Stimulated activated effector memory CD8-positive, alpha-beta T cell treated with anti-CD3 and anti-CD28 coated beads, Interleukin-12 subunit alpha, Interleukin-12 subunit beta, amount 100 ng/mL, for 72 hours (primary cell): ENCODE data around the gene FAM9C.
"Not testable (repeated sequence)": the region's sequence is repeated elsewhere in the genome, so short reads cannot be mapped to it uniquely, and the experiment has no call there.

Source experiments
- ATAC-seq: fragments of 150-1000 bp; cut with Tn5 transposase; 2 replicates; pipeline ENCODE4 v1.10.0; 2021
- DNase-seq, 2 donors: peaks; one replicate each; pipeline ENCODE4 v3.0.0; 2021 to 2022; ENCODE audit warnings: low spot score in 2 of 2
- H3K27ac Mint-ChIP-seq: one replicate; pipeline ENCODE4 v1.8.0; 2022; ENCODE audit warnings: mild to moderate bottlenecking, mixed read lengths
- H3K36me3 Mint-ChIP-seq: one replicate; pipeline ENCODE4 v1.8.0; 2022; ENCODE audit warnings: mild to moderate bottlenecking, mixed read lengths
- H3K4me1 Mint-ChIP-seq: one replicate; pipeline ENCODE4 v1.8.0; 2022; ENCODE audit warnings: mixed read lengths
- H3K4me3 Mint-ChIP-seq: one replicate; pipeline ENCODE4 v1.8.0; 2022; ENCODE audit warnings: mild to moderate bottlenecking, mixed read lengths
- H3K9me3 Mint-ChIP-seq: one replicate; pipeline ENCODE4 v1.8.0; 2022; ENCODE audit warnings: mixed read lengths

The FAM9C gene

GRCh38 chrX:13029887-13030771 lies 14.3 kb downstream of the FAM9C start:
- H3K27ac Mint-ChIP-seq, result peak overlapping the region; percentile 68
- no peaks in the 10 kb centered on the region for H3K36me3 Mint-ChIP-seq
- H3K9me3 Mint-ChIP-seq, result no peaks in the 10 kb centered on the region
- no peak for DNase-seq
- ATAC-seq, result no peak
- H3K4me3 Mint-ChIP-seq, result peak overlapping the region; percentile 23
- peaks cover 33% of the 10 kb centered on the region for H3K4me1 Mint-ChIP-seq

- no peak for DNase-seq
- Mint-ChIP-seq H3K4me1 (peaks cover 38% of the 10 kb centered on the region), H3K4me3 (no peak overlapping the region), H3K27ac (no peak overlapping the region), H3K9me3 (no peaks in the 10 kb centered on the region), H3K36me3 (no peaks in the 10 kb centered on the region)
- no peak for ATAC-seq
Measured at GRCh38 chrX:13029637-13029886, 14.9 kb downstream of the FAM9C start.

GRCh38 chrX:13028871-13029636 lies 15.4 kb downstream of the FAM9C start:
- H3K4me1 Mint-ChIP-seq, result peaks cover 38% of the 10 kb centered on the region
- ATAC-seq (no peak), DNase-seq (no peak)
- no peak overlapping the region for H3K27ac Mint-ChIP-seq
- no peak overlapping the region for H3K4me3 Mint-ChIP-seq
- no peaks in the 10 kb centered on the region for H3K36me3 Mint-ChIP-seq
- H3K9me3 Mint-ChIP-seq, result no peaks in the 10 kb centered on the region

GRCh38 chrX:13026877-13027652 lies 17.4 kb downstream of the FAM9C start:
- H3K4me1 Mint-ChIP-seq, result peaks cover 46% of the 10 kb centered on the region

DNA sequence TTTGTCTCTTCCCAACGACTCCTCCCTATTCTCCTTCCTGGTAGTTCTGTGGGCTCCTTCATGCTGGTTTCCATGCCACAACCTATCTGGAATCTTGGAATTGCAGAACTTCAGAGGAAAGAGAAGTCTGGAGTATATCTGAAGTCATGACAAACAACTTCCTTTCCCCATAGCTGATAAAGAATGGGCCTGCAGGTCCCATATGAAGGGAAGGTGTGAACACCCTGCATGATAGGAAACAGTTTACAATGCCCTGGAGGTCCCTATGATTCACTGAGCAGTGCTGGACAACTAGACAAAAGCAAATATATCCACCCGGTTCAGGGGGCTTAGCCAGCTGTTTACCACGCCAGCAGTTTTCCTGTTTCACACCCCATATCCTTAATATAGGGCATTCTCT lies 19.4 kb downstream of the FAM9C start:
- no peaks in the 10 kb centered on the region for H3K9me3 Mint-ChIP-seq
- no peaks in the 10 kb centered on the region for H3K36me3 Mint-ChIP-seq
- H3K4me1 Mint-ChIP-seq, result peaks cover 40% of the 10 kb centered on the region
- peak overlapping the region; percentile 93 for H3K27ac Mint-ChIP-seq
- peak overlapping the region; percentile 16 for H3K4me3 Mint-ChIP-seq
- DNase-seq (no peak), ATAC-seq (no peak)

More at GRCh38 chrX:13026877-13027652, 17.4 kb downstream of the FAM9C start:
- DNase-seq (no peak), ATAC-seq (peak; percentile 66)
- H3K36me3 Mint-ChIP-seq, result no peaks in the 10 kb centered on the region
- peak overlapping the region; percentile 16 for H3K4me3 Mint-ChIP-seq
- peak overlapping the region; percentile 93 for H3K27ac Mint-ChIP-seq
- no peaks in the 10 kb centered on the region for H3K9me3 Mint-ChIP-seq

DNA sequence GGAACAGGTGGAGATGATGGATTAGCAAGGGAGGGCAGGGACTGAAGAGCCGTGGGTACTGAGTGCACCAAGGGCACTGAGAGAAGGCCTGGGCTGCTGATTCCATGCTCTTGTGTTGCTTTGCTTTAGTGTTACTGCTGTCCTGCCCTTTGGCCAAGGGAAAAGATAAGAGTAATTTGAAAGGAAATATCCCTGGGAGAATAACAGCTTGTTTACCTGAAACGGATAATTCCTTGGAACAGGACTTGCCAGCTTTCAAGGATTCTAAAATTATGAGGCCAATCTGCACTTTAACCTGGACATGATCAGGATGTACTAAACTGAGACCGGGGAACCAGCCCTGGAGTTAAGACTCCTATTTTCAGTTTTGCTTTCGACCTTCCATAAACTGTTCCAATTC lies 20.4 kb downstream of the FAM9C start:
- H3K36me3 Mint-ChIP-seq, result no peaks in the 10 kb centered on the region
- no peak overlapping the region for H3K27ac Mint-ChIP-seq
- no peak for DNase-seq
- H3K4me3 Mint-ChIP-seq, result no peak overlapping the region
- ATAC-seq, result no peak
- H3K4me1 Mint-ChIP-seq, result peaks cover 39% of the 10 kb centered on the region
- no peaks in the 10 kb centered on the region for H3K9me3 Mint-ChIP-seq

- no peak for ATAC-seq
- no peak overlapping the region for H3K27ac Mint-ChIP-seq
- no peaks in the 10 kb centered on the region for H3K36me3 Mint-ChIP-seq
- H3K4me1 Mint-ChIP-seq, result peaks cover 39% of the 10 kb centered on the region
- DNase-seq, result no peak
- H3K4me3 Mint-ChIP-seq, result no peak overlapping the region
- no peaks in the 10 kb centered on the region for H3K9me3 Mint-ChIP-seq
Measured at GRCh38 chrX:13023567-13023966, 20.9 kb downstream of the FAM9C start.

GRCh38 chrX:13022926-13023325 lies 21.5 kb downstream of the FAM9C start:
- Mint-ChIP-seq H3K4me3 (no peak overlapping the region), H3K36me3 (no peaks in the 10 kb centered on the region), H3K4me1 (peaks cover 39% of the 10 kb centered on the region), H3K27ac (no peak overlapping the region), H3K9me3 (no peaks in the 10 kb centered on the region)
- DNase-seq, result no peak
- ATAC-seq, result no peak

GRCh38 chrX:13016731-13017130 lies 27.7 kb downstream of the FAM9C start:
- H3K9me3 Mint-ChIP-seq, ATAC-seq, H3K36me3 Mint-ChIP-seq, DNase-seq, H3K4me3 Mint-ChIP-seq, H3K27ac Mint-ChIP-seq: not testable (repeated sequence)
- peaks cover 34% of the 10 kb centered on the region for H3K4me1 Mint-ChIP-seq

GRCh38 chrX:13015536-13016236 lies 28.7 kb downstream of the FAM9C start:
- Mint-ChIP-seq H3K9me3 (no peaks in the 10 kb centered on the region), H3K4me1 (peaks cover 36% of the 10 kb centered on the region), H3K4me3 (no peak overlapping the region), H3K36me3 (no peaks in the 10 kb centered on the region), H3K27ac (peak overlapping the region; percentile 37)
- DNase-seq (no peak), ATAC-seq (no peak)

GRCh38 chrX:13014111-13015096 lies 30.0 kb downstream of the FAM9C start:
- H3K9me3 Mint-ChIP-seq, result no peaks in the 10 kb centered on the region
- peak overlapping the region; percentile 72 for H3K27ac Mint-ChIP-seq
- H3K4me3 Mint-ChIP-seq, result peak overlapping the region; percentile 54
- ATAC-seq, result peak; percentile 48
- no peaks in the 10 kb centered on the region for H3K36me3 Mint-ChIP-seq
- DNase-seq, result no peak
- peaks cover 42% of the 10 kb centered on the region for H3K4me1 Mint-ChIP-seq

DNA sequence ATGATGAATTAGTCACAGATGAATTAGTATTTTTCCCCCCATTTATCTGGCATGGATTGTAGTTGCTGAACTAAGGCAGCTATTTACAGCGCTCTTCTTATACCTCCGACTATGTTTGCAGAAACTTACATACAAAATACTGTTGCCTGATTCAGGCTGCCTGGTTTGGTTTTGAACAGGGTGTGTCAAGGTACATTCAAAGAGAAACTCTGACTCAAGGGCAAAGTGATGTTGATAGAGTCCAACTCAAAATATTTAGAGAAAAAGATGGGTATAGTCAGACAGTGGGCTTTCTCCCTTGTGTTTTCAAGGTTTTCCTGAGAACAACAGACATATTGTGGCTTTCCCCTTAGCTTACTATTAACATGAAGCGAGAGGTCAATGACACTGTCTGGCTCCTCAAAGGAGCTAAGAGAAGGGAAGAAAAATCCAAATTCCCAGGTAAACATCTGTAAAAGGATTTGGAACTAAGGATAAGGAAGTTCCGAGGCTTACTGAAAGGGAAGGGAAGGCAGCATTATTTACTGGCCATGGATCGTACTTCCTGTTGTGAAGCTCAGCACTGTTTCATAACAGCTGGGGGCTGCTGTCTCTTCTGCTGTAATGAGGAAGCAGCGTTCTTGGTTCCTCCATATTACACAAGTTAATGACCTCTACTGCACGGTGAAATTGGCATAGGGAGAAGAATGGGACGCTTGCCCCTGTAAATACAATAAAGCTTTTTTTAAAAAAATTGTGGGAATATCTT lies 30.9 kb downstream of the FAM9C start:
- ATAC-seq (peak; percentile 98), DNase-seq (no peak)
- H3K36me3 Mint-ChIP-seq, result no peaks in the 10 kb centered on the region
- H3K4me1 Mint-ChIP-seq, result peaks cover 42% of the 10 kb centered on the region
- no peaks in the 10 kb centered on the region for H3K9me3 Mint-ChIP-seq
- peak overlapping the region; percentile 72 for H3K27ac Mint-ChIP-seq
- peak overlapping the region; percentile 54 for H3K4me3 Mint-ChIP-seq

DNA sequence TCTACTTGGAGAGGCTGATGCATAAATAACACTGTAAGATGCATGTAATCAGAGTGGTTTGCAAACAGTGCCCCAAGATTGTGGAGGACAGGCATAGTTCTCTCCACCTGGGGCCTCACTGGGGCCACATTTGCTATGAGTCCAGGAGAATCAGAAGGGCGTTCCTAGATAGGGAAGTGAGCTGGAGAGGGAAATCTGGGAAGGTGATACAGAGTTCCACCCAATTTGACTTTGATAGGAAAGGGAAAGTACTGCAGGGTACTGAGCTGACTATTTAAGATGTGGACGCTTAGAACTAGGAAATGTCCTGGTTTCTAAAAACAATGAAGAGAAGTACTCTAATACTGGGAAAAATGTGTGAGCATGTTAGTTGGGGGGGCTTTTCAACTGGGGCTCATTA lies 33.9 kb downstream of the FAM9C start:
- Mint-ChIP-seq H3K4me1 (peaks cover 49% of the 10 kb centered on the region), H3K27ac (no peak overlapping the region), H3K36me3 (peaks cover 5% of the 10 kb centered on the region), H3K4me3 (no peak overlapping the region), H3K9me3 (no peaks in the 10 kb centered on the region)
- DNase-seq (no peak), ATAC-seq (no peak)
